Neural progenitor cell (in vitro differentiated cells): ENCODE data around the gene C2orf72. TPM values are rescaled to one million over a fixed set of nuclear protein-coding genes. Genes with fewer than 3 reads are reported as not detected.
"Not testable (repeated sequence)": the region's sequence is repeated elsewhere in the genome, so short reads cannot be mapped to it uniquely, and the experiment has no call there.

ENCODE experiments used
- DNase-seq: peaks from one replicate; pipeline ENCODE4 v3.0.0-alpha.2; 2016; ENCODE audit warnings: low spot score
- H2AFZ ChIP-seq: fragments of 200-600 bp; sonication (generic); replicated peaks from 2 replicates; pipeline ENCODE4 v1.6.1; 2016; ENCODE audit warnings: antibody characterized with exemption
- H3F3A ChIP-seq: fragments of 200-600 bp; sonication (generic); 2 replicates; pipeline ENCODE4 v1.6.1; 2016; ENCODE audit warnings: antibody characterized with exemption, low read depth
- H3K27ac ChIP-seq: fragments of 200-600 bp; sonication (generic); 2 replicates; pipeline ENCODE4 v1.5.1; 2016; ENCODE audit warnings: mild to moderate bottlenecking
- H3K27me3 ChIP-seq: fragments of 200-600 bp; sonication (generic); 2 replicates; pipeline ENCODE4 v1.6.1; 2016; ENCODE audit warnings: mild to moderate bottlenecking, moderate library complexity
- H3K36me3 ChIP-seq: fragments of 200-600 bp; sonication (generic); 2 replicates; pipeline ENCODE4 v1.5.1; 2016
- H3K4me1 ChIP-seq: fragments of 200-600 bp; sonication (generic); 2 replicates; pipeline ENCODE4 v1.6.1; 2016; ENCODE audit warnings: mixed run types
- H3K4me2 ChIP-seq: fragments of 200-600 bp; sonication (generic); 2 replicates; pipeline ENCODE4 v1.6.1; 2016
- H3K4me3 ChIP-seq: fragments of 200-600 bp; sonication (generic); 2 replicates; pipeline ENCODE4 v1.5.1; 2016
- H3K79me2 ChIP-seq: fragments of 200-600 bp; sonication (generic); 2 replicates; pipeline ENCODE4 v1.6.1; 2016; ENCODE audit warnings: low read depth
- H3K9ac ChIP-seq: fragments of 200-600 bp; sonication (generic); 2 replicates; pipeline ENCODE4 v1.6.1; 2016
- H3K9me3 ChIP-seq: fragments of 200-600 bp; sonication (generic); 2 replicates; pipeline ENCODE4 v1.5.1; 2016; ENCODE audit warnings: low read depth
- H4K20me1 ChIP-seq: fragments of 200-600 bp; sonication (generic); 2 replicates; pipeline ENCODE4 v1.6.1; 2016; ENCODE audit warnings: low read depth
- H3K27ac Mint-ChIP-seq: 3 replicates; pipeline ENCODE4 v1.8.0; 2021; ENCODE audit warnings: mixed read lengths
- H3K27me3 Mint-ChIP-seq: 2 replicates; pipeline ENCODE4 v1.8.0; 2022; ENCODE audit warnings: low read depth, mild to moderate bottlenecking, inconsistent platforms, moderate library complexity, mixed read lengths; ENCODE audit not compliant: insufficient read depth
- H3K36me3 Mint-ChIP-seq: 3 replicates; pipeline ENCODE4 v1.8.0; 2021; ENCODE audit warnings: mixed read lengths
- H3K4me1 Mint-ChIP-seq: 3 replicates; pipeline ENCODE4 v1.8.0; 2021; ENCODE audit warnings: mixed read lengths
- H3K4me3 Mint-ChIP-seq: 3 replicates; pipeline ENCODE4 v1.8.0; 2021; ENCODE audit warnings: mild to moderate bottlenecking, moderate library complexity, mixed read lengths
- H3K9me3 Mint-ChIP-seq: 3 replicates; pipeline ENCODE4 v1.8.0; 2020; ENCODE audit warnings: mixed read lengths
- CTCF ChIP-seq: fragments of 200-600 bp; sonication (generic); IDR thresholded peaks from 2 replicates; pipeline ENCODE4 v1.5.1; 2017; ENCODE audit warnings: antibody characterized with exemption, mild to moderate bottlenecking
- EZH2 ChIP-seq: fragments of 200-600 bp; sonication (generic); IDR thresholded peaks from 2 replicates; pipeline ENCODE4 v1.6.1; 2017; ENCODE audit warnings: antibody characterized with exemption, mild to moderate bottlenecking, moderate library complexity
- EZH2phosphoT487 ChIP-seq: fragments of 200-600 bp; sonication (generic); IDR thresholded peaks from 2 replicates; pipeline ENCODE4 v1.6.1; 2017; ENCODE audit warnings: antibody characterized with exemption
- total RNA-seq: library from RNA; depleted of rRNA; stranded (reverse); fragments of >200 nt; gene quantifications from 2 replicates; pipeline ENCODE4 v1.2.3, GENCODE V29; 2015; ENCODE audit warnings: low replicate concordance

C2orf72 gene
- total RNA-seq, 1 donor from 2014 or later = 2.4 TPM

- H3K4me1 Mint-ChIP-seq = peaks cover 18% of the 10 kb centered on the region
- Histone ChIP-seq H3K27me3 (no peaks in the 10 kb centered on the region), H2AFZ (no peak overlapping the region), H3K4me2 (no peak overlapping the region), H3K79me2 (no peaks in the 10 kb centered on the region), H4K20me1 (no peaks in the 10 kb centered on the region), H3F3A (no peaks in the 10 kb centered on the region), H3K4me1 (no peaks in the 10 kb centered on the region), H3K9ac (no peak overlapping the region), H3K36me3 (no peaks in the 10 kb centered on the region), H3K4me3 (no peak overlapping the region), H3K9me3 (no peaks in the 10 kb centered on the region), H3K27ac (no peak overlapping the region)
- no peak overlapping the region for H3K27ac Mint-ChIP-seq
- peaks cover 12% of the 10 kb centered on the region for H3K27me3 Mint-ChIP-seq
- DNase-seq = no peak
- no peak overlapping the region for H3K4me3 Mint-ChIP-seq
- no peak for TF ChIP-seq EZH2
- TF ChIP-seq CTCF = no peak
- TF ChIP-seq EZH2phosphoT487 = no peak
- H3K9me3 Mint-ChIP-seq = peaks cover 5% of the 10 kb centered on the region
- no peaks in the 10 kb centered on the region for H3K36me3 Mint-ChIP-seq
Observed at GRCh38 chr2:231017231-231017598, 20.1 kb upstream of the C2orf72 start.

- no peak overlapping the region for H3K4me2 ChIP-seq
- no peaks in the 10 kb centered on the region for H3K36me3 Mint-ChIP-seq
Observed at GRCh38 chr2:231018184-231018583, 19.1 kb upstream of the C2orf72 start.

GRCh38 chr2:231025059-231025458 is 12.3 kb upstream of the C2orf72 start:
- not testable (repeated sequence) for H3K79me2 ChIP-seq, H3K4me2 ChIP-seq, H3K9me3 ChIP-seq, H3K4me1 Mint-ChIP-seq, H3F3A ChIP-seq, H3K27ac ChIP-seq, H3K9me3 Mint-ChIP-seq, H3K4me3 Mint-ChIP-seq, H2AFZ ChIP-seq, DNase-seq, H3K36me3 Mint-ChIP-seq, H3K4me1 ChIP-seq, H3K27ac Mint-ChIP-seq, H4K20me1 ChIP-seq, H3K4me3 ChIP-seq, H3K27me3 ChIP-seq, H3K36me3 ChIP-seq, H3K9ac ChIP-seq
- H3K27me3 Mint-ChIP-seq = peaks cover 13% of the 10 kb centered on the region

More at GRCh38 chr2:231018184-231018583, 19.1 kb upstream of the C2orf72 start:
- no peak overlapping the region for H3K27ac Mint-ChIP-seq
- H3K4me1 ChIP-seq = no peaks in the 10 kb centered on the region
- H3F3A ChIP-seq = no peaks in the 10 kb centered on the region
- H3K4me3 Mint-ChIP-seq = no peak overlapping the region
- H2AFZ ChIP-seq = no peak overlapping the region
- no peaks in the 10 kb centered on the region for H3K27me3 ChIP-seq
- H3K79me2 ChIP-seq = no peaks in the 10 kb centered on the region
- H3K9ac ChIP-seq = no peak overlapping the region
- no peak overlapping the region for H3K4me3 ChIP-seq
- H3K27me3 Mint-ChIP-seq = peaks cover 7% of the 10 kb centered on the region
- H3K9me3 Mint-ChIP-seq = peaks cover 5% of the 10 kb centered on the region
- no peak for DNase-seq
- H3K36me3 ChIP-seq = no peaks in the 10 kb centered on the region
- no peaks in the 10 kb centered on the region for H3K9me3 ChIP-seq
- no peaks in the 10 kb centered on the region for H4K20me1 ChIP-seq
- H3K4me1 Mint-ChIP-seq = peaks cover 18% of the 10 kb centered on the region
- no peak overlapping the region for H3K27ac ChIP-seq
- TF ChIP-seq CTCF (no peak), EZH2phosphoT487 (no peak), EZH2 (no peak)

- H3K27ac ChIP-seq = no peak overlapping the region
- no peak for TF ChIP-seq CTCF
- TF ChIP-seq EZH2 = no peak
- peaks cover 18% of the 10 kb centered on the region for H3K27me3 ChIP-seq
- no peaks in the 10 kb centered on the region for H4K20me1 ChIP-seq
- Mint-ChIP-seq H3K36me3 (no peaks in the 10 kb centered on the region), H3K4me1 (no peaks in the 10 kb centered on the region), H3K27me3 (peaks cover 11% of the 10 kb centered on the region), H3K27ac (no peak overlapping the region), H3K9me3 (no peaks in the 10 kb centered on the region), H3K4me3 (no peak overlapping the region)
- H3K4me1 ChIP-seq = no peaks in the 10 kb centered on the region
- H3K79me2 ChIP-seq = no peaks in the 10 kb centered on the region
- H3K9ac ChIP-seq = no peak overlapping the region
- no peak overlapping the region for H2AFZ ChIP-seq
- no peaks in the 10 kb centered on the region for H3K36me3 ChIP-seq
- H3K9me3 ChIP-seq = no peaks in the 10 kb centered on the region
- no peak for DNase-seq
- H3K4me2 ChIP-seq = no peak overlapping the region
- H3F3A ChIP-seq = no peaks in the 10 kb centered on the region
- H3K4me3 ChIP-seq = no peak overlapping the region
Observed at GRCh38 chr2:231028889-231029288, 8.4 kb upstream of the C2orf72 start.
